Panc1 (cell line): ENCODE measurements around the gene DENND10. TPM values are rescaled to one million over a fixed set of nuclear protein-coding genes. Genes with fewer than 3 reads are reported as not detected.

Experiments used
- ATAC-seq: fragments of 200-7000 bp; cut with Tn5 transposase; 2 replicates; pipeline ENCODE4 v1.9.1; 2020; ENCODE audit warnings: mild to moderate bottlenecking, moderate library complexity
- BruUV-seq: library from RNA; stranded (reverse); fragments of 400-500 nt; replicated peaks from 2 replicates; lab custom pipeline; 2021; lab: Mats Ljungman, UMichigan
- CTCF ChIA-PET: fragments of 300-600 bp; sonication (Branson Sonifier 250); formaldehyde crosslinking; loops from one replicate; lab custom pipeline; 2022; ENCODE audit warnings: antibody characterized with exemption; lab: Charles Lee
- POLR2A ChIA-PET: fragments of 300-600 bp; sonication (Branson Sonifier 250); formaldehyde crosslinking; loops from one replicate; lab custom pipeline; 2022; ENCODE audit warnings: antibody characterized with exemption; lab: Charles Lee
- DNase-seq: peaks from one replicate; pipeline ENCODE4 v3.0.0-alpha.2; 2010; ENCODE audit warnings: low read depth, low spot score
- H3K27ac ChIP-seq: 2 replicates; pipeline ENCODE4 v1.5.1; 2011; ENCODE audit warnings: mild to moderate bottlenecking, low read length, inconsistent platforms
- H3K27me3 ChIP-seq: fragments of 200-500 bp; sonication (Bioruptor generic); 2 replicates; pipeline ENCODE4 v1.6.0; 2014; ENCODE audit warnings: low read length, inconsistent platforms; ENCODE audit not compliant: control insufficient read depth, insufficient read depth
- H3K36me3 ChIP-seq: fragments of 200-500 bp; sonication (Bioruptor generic); 2 replicates; pipeline ENCODE4 v1.5.1; 2014; ENCODE audit warnings: inconsistent platforms, mild to moderate bottlenecking, low read length, moderate library complexity; ENCODE audit not compliant: control insufficient read depth, insufficient read depth
- H3K4me1 ChIP-seq: 2 replicates; pipeline ENCODE4 v1.5.1; 2011; ENCODE audit warnings: inconsistent platforms, mild to moderate bottlenecking, low read length, moderate library complexity; ENCODE audit not compliant: control insufficient read depth, insufficient read depth
- H3K4me3 ChIP-seq, 2 experiments: 2 replicates each; pipeline ENCODE4 v1.5.1; 2011 to 2012; ENCODE audit warnings: low read depth in 2 of 2, low read length in 2 of 2, mild to moderate bottlenecking in 2 of 2, inconsistent platforms in 1 of 2, moderate library complexity in 1 of 2
- H3K9me3 ChIP-seq: fragments of 200-500 bp; sonication (Bioruptor generic); 2 replicates; pipeline ENCODE4 v1.5.1; 2014; ENCODE audit warnings: low read depth, mild to moderate bottlenecking, inconsistent platforms, low read length, moderate library complexity; ENCODE audit not compliant: control insufficient read depth, insufficient read depth
- POLR2AphosphoS5 ChIP-seq: IDR thresholded peaks from 2 replicates; pipeline ENCODE4 v1.6.1; 2012; ENCODE audit warnings: mild to moderate bottlenecking, low read depth, low read length, moderate library complexity
- REST ChIP-seq, 2 experiments: IDR thresholded peaks; 2 replicates each; pipeline ENCODE4 v1.6.1; 2011 to 2012; ENCODE audit warnings: low read depth in 2 of 2, control low read depth in 1 of 2, low read length in 1 of 2, mild to moderate bottlenecking in 1 of 2, moderate library complexity in 1 of 2; ENCODE audit not compliant: insufficient read depth in 1 of 2
- SIN3A ChIP-seq: IDR thresholded peaks from 2 replicates; pipeline ENCODE4 v1.6.1; 2012; ENCODE audit warnings: low read depth, mild to moderate bottlenecking, low read length, moderate library complexity, borderline replicate concordance; ENCODE audit not compliant: insufficient read depth
- TCF7L2 ChIP-seq: IDR thresholded peaks from 2 replicates; pipeline ENCODE4 v1.6.1; 2011; ENCODE audit warnings: mild to moderate bottlenecking, low read depth, low read length, inconsistent platforms
- in situ Hi-C: cut with HindIII; loops from 2 replicates; pipeline ENCODE4 v1.10.0; 2016; ENCODE audit warnings: low sequenced_read_pairs, low pct_unique_long_range_greater_than_20kb
- intact Hi-C: fragments of 100-400 bp; cut with micrococcal nuclease; formaldehyde crosslinking; loops from one replicate; pipeline ENCODE4 v1.10.0; 2022; ENCODE audit not compliant: unreplicated experiment
- total RNA-seq: library from RNA; stranded (reverse); gene quantifications from one replicate; pipeline ENCODE4 v1.2.1, GENCODE V29; 2021; ENCODE audit not compliant: unreplicated experiment
- TF ChIP-seq, protein P1 (sequence below): fragments of 450-650 bp; IDR thresholded peaks from 2 replicates; pipeline ENCODE4 v1.5.1; 2017; ENCODE audit warnings: mild to moderate bottlenecking

Gene DENND10
- total RNA-seq, 1 experiment from 2014 or later, result 72.8 TPM

GRCh38 chr10:119159332-119159731 lies 55.4 kb downstream of the DENND10 start:
- no peak for TF ChIP-seq REST (IDR thresholded peaks at IDR 0.05; ENCODE audit: insufficient read depth in 1 of 2, low read depth in 2 of 2, low read length in 1 of 2)
- Histone ChIP-seq H3K27ac (no peak overlapping the region), H3K36me3 (peaks cover 20% of the 10 kb centered on the region), H3K27me3 (no peaks in the 10 kb centered on the region), H3K4me1 (peaks cover 4% of the 10 kb centered on the region), H3K9me3 (no peaks in the 10 kb centered on the region), H3K4me3 (no peak overlapping the region)
- ChIA-PET CTCF (no interaction called here), POLR2A (no interaction called here)
- ATAC-seq (no peak; the same call in 1 of the 2 replicates), DNase-seq (no peak)
- in situ Hi-C loops, result no loop called here
- intact Hi-C loops, result no loop called here
- no TSS peak for BruUV-seq

- H3K36me3 ChIP-seq, result peaks cover 11% of the 10 kb centered on the region
- BruUV-seq, result no TSS peak
- POLR2A ChIA-PET, result interaction anchor here (0.6 kb wide), 1 partner anchor 54 kb away, joined by 5 read pairs; no protein-coding TSS in a partner anchor
These were observed 58.0 kb downstream of the DENND10 start for GRCh38 chr10:119161680-119162451.

More at GRCh38 chr10:119161680-119162451, 58.0 kb downstream of the DENND10 start:
- TF ChIP-seq TCF7L2, result no peak
- TF ChIP-seq, protein P1, sequence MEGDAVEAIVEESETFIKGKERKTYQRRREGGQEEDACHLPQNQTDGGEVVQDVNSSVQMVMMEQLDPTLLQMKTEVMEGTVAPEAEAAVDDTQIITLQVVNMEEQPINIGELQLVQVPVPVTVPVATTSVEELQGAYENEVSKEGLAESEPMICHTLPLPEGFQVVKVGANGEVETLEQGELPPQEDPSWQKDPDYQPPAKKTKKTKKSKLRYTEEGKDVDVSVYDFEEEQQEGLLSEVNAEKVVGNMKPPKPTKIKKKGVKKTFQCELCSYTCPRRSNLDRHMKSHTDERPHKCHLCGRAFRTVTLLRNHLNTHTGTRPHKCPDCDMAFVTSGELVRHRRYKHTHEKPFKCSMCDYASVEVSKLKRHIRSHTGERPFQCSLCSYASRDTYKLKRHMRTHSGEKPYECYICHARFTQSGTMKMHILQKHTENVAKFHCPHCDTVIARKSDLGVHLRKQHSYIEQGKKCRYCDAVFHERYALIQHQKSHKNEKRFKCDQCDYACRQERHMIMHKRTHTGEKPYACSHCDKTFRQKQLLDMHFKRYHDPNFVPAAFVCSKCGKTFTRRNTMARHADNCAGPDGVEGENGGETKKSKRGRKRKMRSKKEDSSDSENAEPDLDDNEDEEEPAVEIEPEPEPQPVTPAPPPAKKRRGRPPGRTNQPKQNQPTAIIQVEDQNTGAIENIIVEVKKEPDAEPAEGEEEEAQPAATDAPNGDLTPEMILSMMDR, result no peak
- no peak for TF ChIP-seq POLR2AphosphoS5
- TF ChIP-seq SIN3A, result no peak
- no peak for TF ChIP-seq REST (IDR thresholded peaks at IDR 0.05; ENCODE audit: insufficient read depth in 1 of 2, low read depth in 2 of 2, low read length in 1 of 2)
- no peak for ATAC-seq
- Histone ChIP-seq H3K9me3 (no peaks in the 10 kb centered on the region), H3K4me3 (no peak overlapping the region), H3K27me3 (no peaks in the 10 kb centered on the region), H3K27ac (no peak overlapping the region), H3K4me1 (peaks cover 21% of the 10 kb centered on the region)
- in situ Hi-C loops (no loop called here), intact Hi-C loops (no loop called here)
- CTCF ChIA-PET, result no interaction called here
- DNase-seq, result no peak
